Measurements from ENCODE around the gene CHAMP1. TPM values are rescaled to one million over a fixed set of nuclear protein-coding genes. Genes with fewer than 3 reads are reported as not detected.

CHAMP1 gene
- total and polyA plus RNA-seq, 2 of the 13 experiments (the other 11 are each of a cell fraction or from before 2014, with no cell fraction given) = 8.4 to 9.7 TPM

- TF ChIP-seq ZNF280D (CRISPR knock-in tag; IDR thresholded peaks at IDR 0.05) (no peak), ZBTB34 (CRISPR knock-in tag; IDR thresholded peaks at IDR 0.05) (no peak), BRCA1 (CRISPR knock-in tag; IDR thresholded peaks at IDR 0.05) (peak; percentile 76; the same call in 1 of the 2 replicates), ISL2 (CRISPR knock-in tag; IDR thresholded peaks at IDR 0.05) (peak; percentile 59; the same call in 1 of the 2 replicates), ZNF30 (CRISPR knock-in tag; IDR thresholded peaks at IDR 0.05) (no peak), RERE (CRISPR knock-in tag; IDR thresholded peaks at IDR 0.05; ENCODE audit: low read depth) (no peak; the same call in 1 of the 2 replicates), GMEB2 (CRISPR knock-in tag; IDR thresholded peaks at IDR 0.05; ENCODE audit: low read depth) (peak; percentile 85), RCOR2 (CRISPR knock-in tag; IDR thresholded peaks at IDR 0.05) (no peak), ZNF639 (CRISPR knock-in tag; conservative IDR thresholded peaks at IDR 0.05) (peak; percentile 56; the same call in 1 of the 2 replicates), AGO2 (optimal IDR thresholded peaks at IDR 0.05; ENCODE audit: low read depth, low read length) (peak; percentile 81), SP140L (CRISPR knock-in tag; IDR thresholded peaks at IDR 0.05; ENCODE audit: borderline replicate concordance) (peak; percentile 57; the same call in 1 of the 2 replicates), DNMT1 (CRISPR knock-in tag; IDR thresholded peaks at IDR 0.05) (peak; percentile 59; the same call in 1 of the 2 replicates), GABPA (IDR thresholded peaks at IDR 0.05; ENCODE audit: low read depth, low read length) (peak; percentile 82), GABPA (CRISPR knock-in tag; IDR thresholded peaks at IDR 0.05; ENCODE audit: low read depth) (peak; percentile 56), SRF (IDR thresholded peaks at IDR 0.05; ENCODE audit: low read depth, low read length) (no peak), EEA1 (CRISPR knock-in tag; IDR thresholded peaks at IDR 0.05; ENCODE audit: borderline replicate concordance) (peak; percentile 56; the same call in 1 of the 2 replicates)
These were observed at the start of gene CHAMP1 (continued) for GRCh38 chr13:114314074-114314912.
